ENCODE data around the gene EIF3L.
A peak's percentile ranks its signal among the peaks of the same experiment; 100 is the strongest.

The EIF3L gene

GRCh38 chr22:37926771-37927636 is 77.8 kb downstream of the EIF3L start:
- DNase-seq (ENCODE audit: low read depth, low spot score): no peak

GRCh38 chr22:37927637-37927936 is 78.4 kb downstream of the EIF3L start:
- DNase-seq (ENCODE audit: low read depth, low spot score): no peak

- no peak for DNase-seq (ENCODE audit: low read depth, low spot score)
Measured at GRCh38 chr22:37929390-37929789, 80.2 kb downstream of the EIF3L start.

GRCh38 chr22:37930270-37930951 is 81.2 kb downstream of the EIF3L start:
- peak; percentile 48 for DNase-seq (ENCODE audit: low read depth, low spot score)

- no peak for DNase-seq (ENCODE audit: low read depth, low spot score)
Measured at GRCh38 chr22:37930952-37931440, 81.8 kb downstream of the EIF3L start.

GRCh38 chr22:37931893-37932389 is 82.7 kb downstream of the EIF3L start:
- DNase-seq (ENCODE audit: low read depth, low spot score): no peak

GRCh38 chr22:37932401-37932800 is 83.2 kb downstream of the EIF3L start:
- no peak for DNase-seq (ENCODE audit: low read depth, low spot score)

- DNase-seq (ENCODE audit: low read depth, low spot score): peak; percentile 32
Measured at GRCh38 chr22:37932821-37933578, 83.8 kb downstream of the EIF3L start.

- peak; percentile 98 for DNase-seq (ENCODE audit: low read depth, low spot score)
Measured at GRCh38 chr22:37933711-37934376, 84.6 kb downstream of the EIF3L start.
